GM19023 (cell line): Measurements from ENCODE around the gene SPEG.
"Not testable (repeated sequence)": the region's sequence is repeated elsewhere in the genome, so short reads cannot be mapped to it uniquely, and the experiment has no call there.

Experiments used
- ATAC-seq: cut with Tn5 transposase; IDR thresholded peaks from one replicate; pipeline ENCODE4 v1.9.1; 2021; ENCODE audit warnings: mild to moderate bottlenecking, moderate library complexity; ENCODE audit not compliant: unreplicated experiment

Gene SPEG

DNA sequence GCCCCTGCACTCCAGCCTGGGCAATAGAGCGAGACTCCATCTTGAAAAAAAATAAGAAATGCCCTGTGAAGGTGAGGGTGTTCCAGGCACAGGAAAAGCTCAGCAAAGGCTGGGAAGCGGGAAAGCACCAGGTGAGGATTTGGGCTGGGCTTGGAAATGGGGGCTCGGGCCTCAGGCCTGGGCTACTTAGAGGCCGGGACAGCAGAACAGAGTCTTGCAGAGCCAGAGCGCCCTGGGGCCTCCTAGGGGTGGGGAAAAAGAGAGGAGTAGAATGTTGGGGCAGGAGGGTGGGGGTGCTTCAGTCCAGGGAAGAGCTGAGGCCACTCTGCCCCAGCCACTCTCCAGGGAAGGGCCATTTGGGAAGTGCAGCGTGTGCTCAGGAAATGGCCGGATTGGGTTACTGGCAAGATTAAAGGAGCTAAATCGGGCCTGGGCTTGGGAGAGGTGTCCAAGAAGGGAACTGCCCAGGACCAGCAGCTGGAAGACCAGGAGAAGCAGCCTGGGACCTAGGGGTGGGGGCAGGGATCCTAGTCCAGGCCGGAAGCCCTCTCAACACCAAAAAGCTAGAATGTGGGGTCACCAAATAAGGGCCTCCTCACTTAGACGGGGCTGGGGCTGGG lies 30.2 kb upstream of the SPEG start:
- ATAC-seq, result no peak

- no peak for ATAC-seq
Observed at GRCh38 chr2:219404954-219405353, 29.7 kb upstream of the SPEG start.

GRCh38 chr2:219405451-219405850 lies 29.2 kb upstream of the SPEG start:
- no peak for ATAC-seq

GRCh38 chr2:219405958-219406860 lies 28.4 kb upstream of the SPEG start:
- no peak for ATAC-seq

DNA sequence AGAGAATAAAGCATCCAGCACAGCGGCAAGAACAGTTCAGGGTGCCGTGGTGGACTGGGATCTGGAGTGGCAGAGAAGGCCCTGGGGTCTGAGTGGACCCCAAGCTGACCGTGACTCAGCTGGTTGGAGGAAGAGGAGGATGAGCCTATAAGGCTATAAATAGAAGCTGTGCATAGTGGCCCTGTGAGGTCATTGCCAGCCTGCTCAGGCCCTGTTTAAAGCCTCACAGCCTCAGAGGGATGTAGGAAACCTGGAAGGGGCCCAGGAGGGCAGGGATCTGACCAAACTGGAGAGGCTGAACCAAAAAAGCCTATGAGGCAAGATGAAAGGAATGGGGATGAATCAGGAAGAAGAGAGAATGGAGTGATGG lies 27.8 kb upstream of the SPEG start:
- no peak for ATAC-seq

DNA sequence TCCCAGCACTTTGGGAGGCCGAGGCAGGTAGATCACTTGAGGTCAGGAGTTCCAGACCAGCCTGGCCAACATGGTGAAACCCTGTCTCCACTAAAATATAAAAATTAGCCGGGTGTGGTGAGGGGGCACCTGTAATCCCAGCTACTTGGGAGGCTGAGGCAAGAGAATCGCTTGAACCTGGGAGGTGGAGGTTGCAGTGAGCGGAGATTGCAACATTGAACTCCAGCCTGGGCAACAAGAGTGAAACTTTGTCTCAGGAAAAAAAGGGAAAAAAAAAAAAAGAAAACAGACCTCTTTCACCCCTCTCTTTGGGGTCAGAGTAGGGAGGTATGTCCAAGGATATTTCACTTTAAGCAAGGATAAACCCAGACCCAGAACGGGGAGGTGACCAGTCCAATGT lies 27.3 kb upstream of the SPEG start:
- not testable (repeated sequence) for ATAC-seq

DNA sequence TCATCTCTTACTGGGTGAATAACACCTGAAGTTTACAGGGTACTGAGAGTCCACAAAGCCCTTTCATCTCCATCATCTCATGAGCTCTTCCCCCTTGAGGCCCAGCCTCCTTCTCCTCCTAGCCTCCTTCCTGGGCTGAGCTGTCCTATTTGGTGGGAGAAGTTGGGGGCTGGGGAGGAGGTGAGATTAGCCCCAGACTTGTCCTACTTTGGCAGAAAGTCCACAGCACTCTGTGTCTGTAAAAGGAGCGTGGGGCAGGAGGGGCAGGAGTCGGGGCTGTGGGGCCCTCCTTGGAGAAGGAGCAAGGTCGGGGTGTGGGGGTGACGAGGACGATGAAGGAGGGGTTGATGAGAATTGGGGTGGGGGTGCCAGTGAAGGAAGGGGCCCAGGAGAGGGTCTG lies 26.4 kb upstream of the SPEG start:
- no peak for ATAC-seq

GRCh38 chr2:219408631-219409030 lies 26.0 kb upstream of the SPEG start:
- ATAC-seq, result no peak

DNA sequence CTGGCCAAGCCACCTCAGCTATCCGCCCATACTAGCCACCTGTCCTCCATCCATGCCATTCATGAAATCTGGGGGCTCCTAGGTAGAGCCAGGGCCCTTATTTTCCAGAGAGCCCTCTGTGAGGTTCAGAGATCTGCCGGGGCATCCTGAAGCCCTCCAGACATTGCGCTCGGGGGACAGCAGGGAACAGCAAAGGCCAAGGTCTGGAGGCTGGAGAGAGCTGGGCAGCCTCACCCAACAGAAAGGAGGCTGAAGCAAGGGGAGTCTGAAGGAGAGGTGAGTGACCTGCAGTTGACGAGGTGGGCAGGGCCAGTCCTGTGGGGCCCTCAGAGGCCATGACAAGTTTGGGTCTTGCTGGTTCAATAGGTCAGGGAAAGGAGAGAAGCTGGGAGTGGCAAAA lies 25.0 kb upstream of the SPEG start:
- no peak for ATAC-seq

DNA sequence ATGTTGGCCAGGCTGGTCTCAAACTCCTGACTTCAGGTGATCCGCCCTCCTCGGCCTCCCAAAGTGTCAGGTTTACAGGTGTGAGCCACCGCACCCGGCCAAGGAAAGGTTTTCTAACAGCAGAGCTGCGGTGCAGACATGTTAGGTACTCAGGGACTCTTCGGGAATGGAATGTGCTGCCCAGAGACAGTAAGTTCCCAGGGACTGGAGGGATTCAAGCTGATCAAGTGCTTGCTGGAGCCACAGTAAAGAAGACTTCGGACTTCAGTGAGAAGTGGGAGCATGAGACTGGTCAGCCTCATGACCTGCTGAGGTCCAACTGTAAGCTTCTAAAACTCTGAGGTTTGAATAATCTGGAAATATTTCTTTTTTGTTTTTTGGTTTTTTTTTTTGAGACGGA lies 24.3 kb upstream of the SPEG start:
- no peak for ATAC-seq

DNA sequence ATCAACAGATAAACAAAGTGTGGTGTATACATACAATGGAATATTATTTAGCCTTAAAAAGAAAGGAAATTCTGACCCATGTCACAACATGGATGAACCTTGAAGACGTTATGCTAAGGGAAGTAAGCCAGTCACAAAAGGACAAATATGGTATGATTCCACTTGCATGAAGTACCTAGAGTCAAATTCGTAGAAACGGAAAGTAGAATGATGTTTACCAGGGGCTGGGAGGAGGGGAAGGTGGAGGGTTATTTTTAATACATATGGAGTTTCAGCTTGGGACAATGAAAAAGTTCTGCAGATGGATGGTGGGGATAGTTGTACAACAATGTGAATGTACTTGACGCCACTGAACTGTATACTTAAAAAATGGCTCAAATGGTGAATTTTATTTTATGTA lies 19.8 kb upstream of the SPEG start:
- ATAC-seq, result no peak

DNA sequence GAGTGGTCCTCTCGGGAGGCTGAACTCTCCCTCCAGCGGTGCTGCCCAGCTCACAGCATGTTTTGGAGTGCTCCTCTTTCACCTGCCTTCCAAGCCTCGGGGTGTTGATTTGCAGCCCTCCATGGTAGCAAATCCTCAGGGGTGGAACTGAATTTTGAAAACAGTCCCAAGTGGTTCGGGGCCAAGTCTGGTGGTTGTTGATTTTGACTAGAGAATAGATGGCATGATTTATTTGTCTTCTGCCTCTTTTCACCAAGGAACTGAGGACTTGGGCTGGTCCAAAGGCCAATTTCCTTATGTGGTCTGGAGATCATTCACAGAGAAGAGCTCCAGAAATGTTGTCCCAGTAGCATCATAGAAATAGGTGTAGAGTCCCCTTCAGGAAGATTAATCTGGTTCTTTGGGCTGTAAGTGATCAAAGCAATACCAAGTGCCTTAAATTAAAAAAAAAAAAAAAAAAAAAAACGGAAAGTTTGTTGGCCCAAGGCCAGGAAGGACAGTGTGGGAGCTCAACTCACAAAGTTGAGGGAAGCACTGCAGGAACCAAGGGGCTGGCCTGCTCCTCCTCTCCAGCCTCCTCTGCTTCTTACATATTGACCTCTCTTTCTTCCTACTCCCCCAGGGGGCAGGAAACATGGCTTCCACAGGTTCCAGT lies 18.9 kb upstream of the SPEG start:
- no peak for ATAC-seq

DNA sequence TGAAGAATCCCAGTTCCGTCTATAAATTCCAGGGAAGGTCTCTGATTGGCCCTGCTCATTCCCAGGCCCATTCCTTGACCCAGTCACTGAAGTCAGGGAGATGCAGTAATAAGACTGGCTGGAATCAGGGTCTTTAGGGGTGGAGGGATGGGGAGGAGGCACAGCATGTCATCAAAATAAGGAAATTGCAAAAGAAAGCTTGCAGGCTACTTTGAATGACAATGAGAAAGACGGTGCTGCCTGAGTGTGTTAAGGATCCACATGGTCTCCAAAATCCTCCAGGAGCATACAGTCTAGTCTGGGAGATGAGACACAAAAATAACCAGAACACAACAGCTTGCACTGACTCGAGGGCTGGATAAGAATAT lies 18.4 kb upstream of the SPEG start:
- ATAC-seq, result no peak

GRCh38 chr2:219416938-219417337 lies 17.7 kb upstream of the SPEG start:
- no peak for ATAC-seq

- ATAC-seq, result no peak
Observed at GRCh38 chr2:219417374-219417773, 17.3 kb upstream of the SPEG start.

- no peak for ATAC-seq
Observed at GRCh38 chr2:219418155-219419011, 16.3 kb upstream of the SPEG start, which contains the start of gene DES. Gene DES (plus strand): TSS chr2:219418377. CDS start chr2:219418463, 86 bp downstream.

DNA sequence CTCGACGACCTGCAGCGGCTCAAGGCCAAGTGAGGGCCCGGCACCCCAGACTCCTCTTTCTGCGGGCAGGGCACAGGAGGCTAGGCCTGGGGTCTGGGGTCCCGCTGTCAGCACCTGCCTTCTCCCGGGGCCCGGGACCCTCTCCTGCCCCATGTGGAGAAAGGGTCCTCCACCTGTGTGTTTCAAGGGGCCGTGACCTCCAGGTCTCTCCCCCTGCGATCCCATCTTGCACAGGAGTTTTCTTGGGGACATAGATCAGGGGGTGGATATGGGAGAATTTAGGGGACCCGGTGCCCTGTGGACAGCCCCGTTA lies 15.7 kb upstream of the SPEG start:
- no peak for ATAC-seq

DNA sequence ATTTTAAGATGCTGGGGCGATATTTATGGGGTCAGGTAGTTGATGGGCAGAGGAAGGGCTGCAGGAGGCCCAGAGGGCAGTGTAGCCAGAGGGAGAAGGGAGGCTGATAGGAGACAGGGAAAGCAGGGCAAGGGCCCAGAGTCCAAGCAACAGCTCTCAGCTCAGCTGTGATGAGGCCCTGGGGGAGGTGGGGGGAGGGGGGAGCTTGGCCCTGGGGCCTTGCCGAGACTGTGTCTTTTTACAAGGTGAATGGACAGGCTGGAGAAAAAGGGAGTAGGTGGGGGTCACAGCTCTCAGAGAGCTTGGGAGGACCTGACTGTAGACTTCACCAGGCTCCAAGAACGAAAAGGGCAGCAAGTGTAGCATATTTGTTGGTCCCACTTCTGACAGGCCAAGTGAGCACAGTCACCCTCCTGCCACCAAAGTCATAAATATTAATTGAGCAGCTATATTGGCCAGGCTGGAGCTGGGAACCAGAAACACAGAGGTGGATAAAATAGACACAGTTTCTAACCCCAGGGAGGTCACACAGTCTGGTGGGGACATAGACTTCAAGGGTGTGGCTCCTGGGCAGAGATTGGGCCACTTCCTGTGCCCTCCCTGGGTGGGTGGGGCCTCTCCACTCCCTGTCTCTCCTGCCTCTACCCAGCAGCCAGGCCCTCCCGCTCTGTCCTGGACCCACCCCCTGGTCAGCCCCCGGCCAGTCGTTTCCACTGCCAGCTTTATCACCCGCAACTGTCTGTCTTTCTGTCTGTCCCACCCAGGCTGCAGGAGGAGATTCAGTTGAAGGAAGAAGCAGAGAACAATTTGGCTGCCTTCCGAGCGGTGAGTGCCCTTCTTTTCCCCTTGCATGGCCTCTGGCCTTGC lies 15.1 kb upstream of the SPEG start:
- no peak for ATAC-seq

DNA sequence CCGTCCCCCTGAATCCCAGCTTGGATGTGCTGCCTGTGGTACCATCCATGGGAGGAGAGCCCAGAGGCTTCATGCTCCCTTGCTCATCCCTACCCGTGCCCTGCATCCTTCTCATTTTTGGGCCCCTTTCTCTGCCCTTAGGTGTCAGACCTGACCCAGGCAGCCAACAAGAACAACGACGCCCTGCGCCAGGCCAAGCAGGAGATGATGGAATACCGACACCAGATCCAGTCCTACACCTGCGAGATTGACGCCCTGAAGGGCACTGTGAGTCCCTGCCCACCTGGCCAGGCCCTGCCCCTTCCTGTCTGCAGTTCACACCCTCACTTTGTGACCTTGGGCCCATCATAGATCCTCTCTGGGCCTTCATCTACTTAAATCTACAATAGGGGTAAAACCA lies 14.0 kb upstream of the SPEG start:
- ATAC-seq, result no peak

DNA sequence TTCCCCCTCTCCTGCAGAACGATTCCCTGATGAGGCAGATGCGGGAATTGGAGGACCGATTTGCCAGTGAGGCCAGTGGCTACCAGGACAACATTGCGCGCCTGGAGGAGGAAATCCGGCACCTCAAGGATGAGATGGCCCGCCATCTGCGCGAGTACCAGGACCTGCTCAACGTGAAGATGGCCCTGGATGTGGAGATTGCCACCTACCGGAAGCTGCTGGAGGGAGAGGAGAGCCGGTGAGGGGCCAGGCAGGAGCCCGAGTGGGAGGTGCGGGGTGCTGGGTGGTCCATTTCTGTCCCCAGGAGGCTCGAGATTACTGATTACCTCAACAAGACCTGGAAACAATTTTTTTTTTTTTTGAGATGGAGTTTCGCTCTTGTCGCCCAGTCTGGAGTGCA lies 13.3 kb upstream of the SPEG start:
- ATAC-seq, result no peak
